Brain microvascular endothelial cell (primary cell): ENCODE data around the gene ZNF385B.

ENCODE experiments used
- DNase-seq: peaks from one replicate; pipeline ENCODE4 v3.0.0-alpha.2; 2020
- H3K27ac ChIP-seq: fragments of 250-450 bp; sonication (Bioruptor Pico); 2 replicates; pipeline ENCODE4 v1.5.1; 2020; ENCODE audit warnings: mild to moderate bottlenecking, moderate library complexity
- H3K27me3 ChIP-seq: fragments of 250-450 bp; sonication (Bioruptor Pico); replicated peaks from 2 replicates; pipeline ENCODE4 v1.5.1; 2020; ENCODE audit warnings: mild to moderate bottlenecking
- H3K36me3 ChIP-seq: fragments of 250-450 bp; sonication (Bioruptor Pico); replicated peaks from 2 replicates; pipeline ENCODE4 v1.5.1; 2020; ENCODE audit warnings: mild to moderate bottlenecking
- H3K4me3 ChIP-seq: 2 replicates; pipeline ENCODE4 v1.5.1; 2011; ENCODE audit warnings: low read depth, mild to moderate bottlenecking, control low read depth, low read length, moderate library complexity
- in situ Hi-C: cut with HindIII; loops from 2 replicates; pipeline ENCODE4 v1.10.0; 2017; ENCODE audit warnings: low sequenced_read_pairs, low pct_ligation_motif_present
- TF ChIP-seq, protein P1 (sequence below): IDR thresholded peaks from 2 replicates; pipeline ENCODE4 v1.5.1; 2011; ENCODE audit warnings: low read depth, mild to moderate bottlenecking, moderate library complexity, low read length, control low read depth, inconsistent platforms; ENCODE audit errors: missing control alignments

ZNF385B gene

GRCh38 chr2:179746981-179747380 lies 114.4 kb downstream of the ZNF385B start:
- H3K4me3 ChIP-seq: no peak overlapping the region
- in situ Hi-C loops: no loop called here
- no peak for DNase-seq
- TF ChIP-seq, protein P1, sequence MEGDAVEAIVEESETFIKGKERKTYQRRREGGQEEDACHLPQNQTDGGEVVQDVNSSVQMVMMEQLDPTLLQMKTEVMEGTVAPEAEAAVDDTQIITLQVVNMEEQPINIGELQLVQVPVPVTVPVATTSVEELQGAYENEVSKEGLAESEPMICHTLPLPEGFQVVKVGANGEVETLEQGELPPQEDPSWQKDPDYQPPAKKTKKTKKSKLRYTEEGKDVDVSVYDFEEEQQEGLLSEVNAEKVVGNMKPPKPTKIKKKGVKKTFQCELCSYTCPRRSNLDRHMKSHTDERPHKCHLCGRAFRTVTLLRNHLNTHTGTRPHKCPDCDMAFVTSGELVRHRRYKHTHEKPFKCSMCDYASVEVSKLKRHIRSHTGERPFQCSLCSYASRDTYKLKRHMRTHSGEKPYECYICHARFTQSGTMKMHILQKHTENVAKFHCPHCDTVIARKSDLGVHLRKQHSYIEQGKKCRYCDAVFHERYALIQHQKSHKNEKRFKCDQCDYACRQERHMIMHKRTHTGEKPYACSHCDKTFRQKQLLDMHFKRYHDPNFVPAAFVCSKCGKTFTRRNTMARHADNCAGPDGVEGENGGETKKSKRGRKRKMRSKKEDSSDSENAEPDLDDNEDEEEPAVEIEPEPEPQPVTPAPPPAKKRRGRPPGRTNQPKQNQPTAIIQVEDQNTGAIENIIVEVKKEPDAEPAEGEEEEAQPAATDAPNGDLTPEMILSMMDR: no peak
- no peak overlapping the region for H3K27ac ChIP-seq
- no peaks in the 10 kb centered on the region for H3K36me3 ChIP-seq
- H3K27me3 ChIP-seq: no peaks in the 10 kb centered on the region

DNA sequence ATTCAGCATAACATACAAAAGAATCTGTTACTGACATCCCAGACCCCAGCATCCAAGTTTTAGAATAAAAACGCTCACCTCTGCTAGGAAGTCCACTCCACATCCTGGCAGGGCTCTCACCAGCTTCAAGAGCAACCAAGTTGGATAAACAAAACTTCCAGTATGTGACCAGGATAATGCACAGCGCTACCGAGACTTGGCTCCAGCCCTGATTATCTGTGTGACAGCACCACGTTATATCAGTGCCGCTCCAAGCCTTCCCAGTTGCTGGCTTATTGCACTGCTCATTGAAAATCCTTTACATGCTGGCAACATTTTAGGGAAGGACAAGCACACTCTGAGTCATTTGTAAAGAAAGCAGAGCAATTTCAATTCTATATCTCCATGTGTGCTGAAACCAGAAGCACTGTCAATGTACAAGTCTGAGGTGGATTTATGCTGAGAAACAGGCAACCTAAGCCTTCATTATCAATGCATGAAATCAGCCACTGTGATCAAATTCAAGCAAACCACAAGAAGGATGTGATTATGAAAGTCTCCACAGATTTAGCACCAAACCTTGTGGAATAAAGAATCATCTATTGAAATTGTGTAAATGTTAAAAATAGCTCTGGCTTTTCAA lies 115.7 kb downstream of the ZNF385B start:
- Histone ChIP-seq H3K27me3 (no peaks in the 10 kb centered on the region), H3K27ac (no peak overlapping the region), H3K4me3 (no peak overlapping the region), H3K36me3 (no peaks in the 10 kb centered on the region)
- TF ChIP-seq, protein P1: no peak
- no peak for DNase-seq
- in situ Hi-C loops: no loop called here

DNA sequence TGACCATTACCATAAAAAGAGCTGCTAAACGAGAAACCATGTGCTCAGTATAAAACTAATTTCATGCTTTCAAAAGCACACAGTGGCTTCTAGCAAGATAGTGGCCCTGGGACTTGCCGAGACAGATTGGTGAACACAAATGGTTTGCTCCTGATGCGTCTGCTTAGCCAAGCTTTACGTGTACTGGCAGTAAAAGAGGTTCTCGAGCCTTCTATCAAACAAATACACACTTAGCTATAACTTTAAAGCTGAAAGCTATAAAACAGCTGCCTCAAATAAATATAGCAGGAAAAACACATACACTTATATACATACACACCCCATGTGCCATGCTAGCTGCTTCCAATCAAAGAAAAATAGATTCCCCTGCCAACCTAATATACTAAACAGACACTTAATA lies 117.0 kb downstream of the ZNF385B start:
- TF ChIP-seq, protein P1: no peak
- in situ Hi-C loops: no loop called here
- DNase-seq: no peak

GRCh38 chr2:179741317-179741716 lies 120.1 kb downstream of the ZNF385B start:
- Histone ChIP-seq H3K4me3 (no peak overlapping the region), H3K36me3 (no peaks in the 10 kb centered on the region), H3K27me3 (no peaks in the 10 kb centered on the region), H3K27ac (no peak overlapping the region)
- in situ Hi-C loops: no loop called here
- DNase-seq: no peak
- TF ChIP-seq, protein P1: no peak

More for the DNA sequence above, 117.0 kb downstream of the ZNF385B start:
- no peaks in the 10 kb centered on the region for H3K36me3 ChIP-seq
- H3K27me3 ChIP-seq: no peaks in the 10 kb centered on the region
- no peak overlapping the region for H3K4me3 ChIP-seq
- H3K27ac ChIP-seq: no peak overlapping the region

DNA sequence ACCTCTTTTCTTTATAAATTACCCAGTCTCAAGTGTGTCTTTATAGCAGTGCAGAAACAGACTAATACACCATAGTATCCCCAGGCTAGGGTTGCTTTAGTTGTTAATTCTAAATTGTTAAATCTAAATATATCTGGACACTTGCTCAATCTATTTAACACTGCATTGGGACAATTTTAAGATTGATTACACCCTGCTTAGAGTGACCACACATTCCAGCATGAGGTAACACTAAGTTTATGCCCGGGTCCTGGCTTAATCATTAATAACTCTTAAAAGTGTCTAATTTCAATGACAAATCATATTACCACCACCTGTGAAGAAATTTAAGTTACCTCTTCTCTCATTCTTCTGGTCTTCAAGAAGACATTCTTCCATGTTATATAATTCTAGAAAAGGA lies 131.4 kb downstream of the ZNF385B start:
- no peaks in the 10 kb centered on the region for H3K27me3 ChIP-seq
- no peaks in the 10 kb centered on the region for H3K36me3 ChIP-seq
- H3K4me3 ChIP-seq: no peak overlapping the region
- in situ Hi-C loops: no loop called here
- no peak for DNase-seq
- H3K27ac ChIP-seq: no peak overlapping the region
- TF ChIP-seq, protein P1: no peak

- DNase-seq: no peak
- in situ Hi-C loops: no loop called here
- no peaks in the 10 kb centered on the region for H3K27me3 ChIP-seq
- no peak overlapping the region for H3K27ac ChIP-seq
- TF ChIP-seq, protein P1: no peak
- H3K4me3 ChIP-seq: no peak overlapping the region
- H3K36me3 ChIP-seq: no peaks in the 10 kb centered on the region
These were observed 134.8 kb downstream of the ZNF385B start for GRCh38 chr2:179726461-179727180.
